Anterior cingulate cortex (tissue), 58 donors: ENCODE measurements around the gene STK35.
"Not testable (repeated sequence)": the region's sequence is repeated elsewhere in the genome, so short reads cannot be mapped to it uniquely, and the experiment has no call there.

Source experiments
- DNase-seq, 58 donors: peaks; one replicate each; lab custom pipeline; 2025; lab: John Stamatoyannopoulos, UW

Gene STK35

GRCh38 chr20:2178318-2179232 lies 76.9 kb downstream of the STK35 start:
- DNase-seq = peak in 1 of 58 donors; percentile 9

DNA sequence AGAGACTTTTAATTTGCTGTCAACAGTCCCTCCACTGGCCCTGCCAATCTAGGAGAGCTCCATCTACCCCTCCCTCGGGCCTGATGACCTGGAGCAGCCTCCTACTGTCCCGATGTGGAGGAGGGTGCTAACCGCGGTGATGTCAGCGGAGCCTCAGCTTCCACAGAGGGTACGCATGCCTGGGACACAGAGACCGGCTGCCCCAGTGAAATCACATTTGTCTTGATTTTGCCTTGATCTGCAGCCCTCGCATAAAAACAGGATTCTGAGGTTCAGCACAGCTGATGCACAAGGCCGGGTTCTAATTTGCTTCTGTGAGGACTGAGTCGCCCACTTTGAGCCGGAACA lies 77.6 kb downstream of the STK35 start:
- DNase-seq = no peak

- no peak for DNase-seq
These were observed 78.3 kb downstream of the STK35 start for GRCh38 chr20:2179949-2180348.

- no peak for DNase-seq
These were observed 81.8 kb downstream of the STK35 start for GRCh38 chr20:2183381-2183780.

- not testable (repeated sequence) for DNase-seq
These were observed 83.3 kb downstream of the STK35 start for GRCh38 chr20:2184933-2185332.

- no peak for DNase-seq
These were observed 94.0 kb downstream of the STK35 start for GRCh38 chr20:2195614-2196013.

DNA sequence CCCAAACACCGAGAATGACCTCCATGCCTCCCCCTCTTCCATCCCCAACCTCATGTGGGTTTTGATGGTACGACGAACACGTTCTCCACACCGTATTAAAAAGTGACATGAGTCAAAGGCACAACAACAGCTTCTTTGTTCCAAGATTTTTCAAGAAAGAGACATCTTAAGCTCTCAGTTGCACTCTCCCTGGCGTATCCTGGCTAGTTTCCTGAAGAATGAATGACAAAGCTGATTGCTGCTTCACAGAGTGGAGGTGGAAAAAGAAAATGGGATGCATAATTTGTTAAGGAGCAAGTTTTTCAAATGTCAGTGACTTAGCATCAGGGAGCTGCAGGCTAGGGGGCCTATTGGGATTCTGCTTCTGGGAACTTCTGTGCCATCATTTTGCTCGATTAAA lies 95.5 kb downstream of the STK35 start:
- DNase-seq = peak in 2 of 58 donors; percentile 9 to 46
